Endothelial cell of hepatic sinusoid (primary cell): ENCODE results near the gene TMEM205.
"Not testable (repeated sequence)": the region's sequence is repeated elsewhere in the genome, so short reads cannot be mapped to it uniquely, and the experiment has no call there.

Experiments
- in situ Hi-C: cut with HindIII; loops from 2 replicates; pipeline ENCODE4 v1.10.0; 2017; ENCODE audit warnings: low sequenced_read_pairs

TMEM205 gene

GRCh38 chr19:11346104-11346940, at the start of gene TMEM205, which contains the start of gene CCDC159:
TMEM205 (minus strand) TSS chr19:11346268; CDS start chr19:11345619, 649 bp downstream.
CCDC159 (plus strand) TSS chr19:11346519; CDS start chr19:11346607, 88 bp downstream.
- in situ Hi-C loops, result no loop called here

- in situ Hi-C loops, result no loop called here
Observed at GRCh38 chr19:11390933-11391680, 45.0 kb upstream of the TMEM205 start.

- in situ Hi-C loops, result no loop called here
Observed at GRCh38 chr19:11390359-11390758, 44.3 kb upstream of the TMEM205 start.

- in situ Hi-C loops, result no loop called here
Observed at GRCh38 chr19:11387162-11388034, 41.3 kb upstream of the TMEM205 start.

DNA sequence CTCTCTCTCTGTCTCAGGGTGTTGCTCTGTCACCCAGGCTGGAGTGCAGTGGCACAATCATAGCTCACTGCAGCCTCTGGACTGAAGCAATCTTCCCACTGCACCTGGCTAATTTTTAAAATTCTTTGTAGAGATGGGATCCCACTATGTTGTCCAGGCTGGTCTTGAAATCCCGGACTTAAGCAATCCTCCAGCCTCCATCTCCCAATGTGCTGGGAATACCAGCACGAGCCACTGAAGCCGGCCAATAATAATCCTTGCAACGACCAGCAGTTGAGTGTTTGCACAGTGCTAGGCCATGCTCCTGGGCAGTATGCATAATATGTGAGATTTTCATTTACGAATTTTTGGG, 38.7 kb upstream of the TMEM205 start:
- in situ Hi-C loops, result no loop called here

DNA sequence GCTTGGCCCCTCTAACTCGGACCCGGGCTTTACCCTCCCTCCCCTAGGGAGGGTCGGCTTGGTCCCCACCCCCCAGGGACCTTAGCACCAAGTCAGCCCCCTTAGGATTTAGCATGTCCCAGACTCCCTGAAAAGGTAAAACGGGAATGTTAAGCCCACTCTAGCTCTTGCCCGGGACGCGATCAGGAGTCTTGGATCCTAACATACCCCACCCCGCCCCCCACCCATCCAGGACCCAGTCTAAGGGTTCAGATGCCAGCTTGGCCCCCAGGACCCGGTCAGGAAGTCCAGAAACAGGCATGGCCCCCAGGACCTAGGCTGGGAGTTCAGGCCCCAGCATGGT, 37.6 kb upstream of the TMEM205 start:
- in situ Hi-C loops, result no loop called here

GRCh38 chr19:11382898-11383705, 37.0 kb upstream of the TMEM205 start:
- in situ Hi-C loops, result no loop called here

DNA sequence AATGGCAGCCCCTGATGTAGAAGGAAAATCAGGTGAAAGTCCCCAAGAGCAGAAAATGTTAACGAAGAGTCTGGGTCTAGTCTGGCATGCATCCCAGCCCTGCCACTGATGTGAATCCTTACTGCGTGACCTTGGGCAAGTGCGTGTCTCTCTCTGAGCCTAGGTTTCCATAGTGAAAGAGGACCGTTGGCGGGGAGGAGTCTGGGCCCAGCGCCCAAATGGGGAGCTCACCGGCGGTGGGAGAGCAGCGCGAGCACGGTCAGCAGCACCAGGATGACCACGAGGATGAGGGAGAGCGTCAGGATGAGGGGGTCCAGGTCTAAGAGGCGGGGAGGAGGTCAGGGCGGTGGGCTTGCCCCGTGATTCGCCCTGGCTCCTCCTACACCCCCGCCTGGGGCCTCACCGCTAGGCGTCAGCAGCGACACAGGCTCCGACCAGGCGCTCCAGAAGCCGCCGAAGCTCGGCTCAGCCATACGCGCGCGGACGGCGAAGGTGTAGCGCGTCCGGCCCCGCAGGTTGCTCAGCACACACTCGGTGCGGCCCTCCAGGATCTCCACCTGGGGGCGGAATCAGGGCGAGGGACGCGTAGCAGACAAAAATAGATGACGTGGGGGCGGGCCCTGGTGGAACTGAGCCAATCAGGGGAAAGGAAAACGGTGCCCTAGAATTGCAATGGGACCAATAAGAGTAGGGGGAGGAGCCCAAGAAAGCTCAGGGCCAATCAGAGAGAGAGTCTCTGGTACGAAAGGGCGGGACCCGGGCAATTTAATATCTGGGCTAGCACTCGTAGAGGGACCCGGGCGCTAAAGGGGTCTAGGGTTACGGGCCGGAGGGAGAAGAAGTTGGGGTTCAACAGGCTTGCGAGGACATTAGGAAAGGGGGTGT, 34.8 kb upstream of the TMEM205 start:
- in situ Hi-C loops, result no loop called here

GRCh38 chr19:11379857-11380350, 33.8 kb upstream of the TMEM205 start:
- in situ Hi-C loops, result no loop called here

DNA sequence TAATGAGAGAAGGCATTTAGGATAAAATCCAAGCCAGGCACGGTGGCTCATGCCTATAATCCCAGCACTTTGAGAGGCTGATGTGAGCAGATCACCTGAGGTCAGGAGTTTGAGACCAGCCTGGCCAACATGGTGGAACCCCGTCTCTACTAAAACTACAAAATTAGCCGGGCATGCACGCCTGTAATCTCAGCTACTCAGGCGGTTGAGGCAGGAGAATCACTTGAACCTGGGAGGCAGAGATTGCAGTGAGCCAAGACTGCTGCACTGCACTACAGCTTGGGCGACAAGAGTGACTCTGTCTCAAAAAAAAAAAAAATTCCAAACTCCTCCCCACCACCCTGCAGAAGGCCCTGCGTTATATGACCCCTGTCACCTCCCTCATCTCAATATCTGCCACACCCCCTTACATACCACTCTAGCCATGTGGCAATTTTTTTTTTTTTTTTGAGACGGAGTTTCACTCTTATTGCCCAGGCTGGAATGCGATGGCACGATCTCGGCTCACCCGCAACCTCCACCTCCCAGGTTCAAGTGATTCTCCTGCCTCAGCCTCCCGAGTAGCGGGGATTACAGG, 33.3 kb upstream of the TMEM205 start:
- in situ Hi-C loops, result not testable (repeated sequence)

DNA sequence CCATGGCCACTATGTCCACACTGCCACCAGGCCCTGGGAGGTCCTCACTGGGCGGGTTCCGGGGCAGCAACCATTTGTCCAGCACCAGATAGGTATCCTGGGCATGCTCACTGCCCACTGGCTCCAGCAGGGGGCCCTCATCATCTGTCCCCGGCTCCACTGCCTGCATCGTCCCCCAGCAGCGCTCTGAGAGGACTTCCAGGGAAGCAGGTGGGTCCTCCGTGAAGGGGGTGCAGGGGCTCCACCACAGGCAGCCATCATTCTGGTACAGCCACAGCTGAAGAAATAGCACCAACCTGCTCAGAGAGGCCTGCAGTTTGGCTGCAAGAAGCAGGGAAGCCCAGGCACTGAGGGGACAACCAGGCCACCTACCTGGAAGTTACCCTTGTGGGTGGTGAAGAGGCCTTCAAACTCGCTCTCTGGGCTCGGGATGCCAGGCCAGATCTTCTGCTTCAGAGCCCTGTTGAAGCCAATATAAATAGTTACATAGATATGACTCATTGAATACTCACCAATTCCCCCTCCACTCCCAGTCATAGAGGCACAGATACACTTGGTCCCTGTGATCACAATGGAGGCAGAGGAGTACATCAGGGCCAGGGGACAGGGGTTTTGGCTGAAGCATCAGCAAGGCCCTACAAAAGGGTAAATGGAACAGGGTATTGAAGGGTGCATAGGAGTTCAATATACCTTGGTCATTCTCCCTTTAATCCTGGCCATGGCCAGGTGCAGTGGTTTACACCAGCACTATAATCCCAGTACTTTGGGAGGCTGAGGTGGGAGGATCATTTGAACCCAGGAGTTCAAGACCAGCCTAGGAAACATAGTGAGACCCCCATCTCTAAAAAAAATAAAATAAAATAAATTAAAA, 32.5 kb upstream of the TMEM205 start:
- in situ Hi-C loops, result no loop called here

DNA sequence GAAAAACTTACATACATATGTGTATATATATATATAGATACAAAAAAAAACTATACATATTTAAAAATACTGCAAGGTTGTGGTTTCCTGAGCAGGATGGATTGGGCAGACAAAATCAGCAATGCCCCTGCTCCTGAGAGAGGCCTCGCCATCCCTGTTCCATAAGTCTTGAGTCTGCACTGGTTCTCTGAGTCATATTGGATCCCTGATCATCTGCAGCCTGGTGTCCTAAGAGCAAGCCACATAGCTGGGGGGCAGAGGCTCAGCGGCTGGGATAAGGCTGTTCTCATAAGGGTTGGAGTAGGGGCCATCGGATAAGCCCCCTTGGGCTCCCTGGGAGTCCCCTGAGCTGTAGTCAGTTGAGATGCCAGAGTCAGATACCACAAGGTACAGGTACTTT, 31.7 kb upstream of the TMEM205 start:
- in situ Hi-C loops, result no loop called here

DNA sequence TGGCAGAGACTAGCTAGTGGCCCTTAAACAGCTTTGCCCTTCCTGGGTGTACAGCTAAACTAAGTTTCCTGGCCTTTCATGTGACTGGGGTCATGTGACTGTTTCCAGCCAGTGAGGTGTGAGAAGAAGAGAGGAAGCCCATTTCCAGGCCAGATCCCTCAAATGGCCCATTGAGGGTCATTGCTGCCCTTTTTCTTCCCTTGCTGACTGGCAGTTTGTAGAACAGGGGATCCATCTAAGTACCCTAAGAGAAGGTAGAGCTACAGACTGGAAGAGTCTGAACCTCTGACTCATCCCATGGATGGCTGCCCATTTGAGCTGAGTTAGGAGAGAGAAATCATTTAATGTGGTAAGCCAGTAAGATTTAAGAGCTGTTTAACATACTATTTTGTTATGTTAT, 31.2 kb upstream of the TMEM205 start:
- in situ Hi-C loops, result no loop called here

- in situ Hi-C loops, result no loop called here
Observed at GRCh38 chr19:11375143-11375948, 29.3 kb upstream of the TMEM205 start.

DNA sequence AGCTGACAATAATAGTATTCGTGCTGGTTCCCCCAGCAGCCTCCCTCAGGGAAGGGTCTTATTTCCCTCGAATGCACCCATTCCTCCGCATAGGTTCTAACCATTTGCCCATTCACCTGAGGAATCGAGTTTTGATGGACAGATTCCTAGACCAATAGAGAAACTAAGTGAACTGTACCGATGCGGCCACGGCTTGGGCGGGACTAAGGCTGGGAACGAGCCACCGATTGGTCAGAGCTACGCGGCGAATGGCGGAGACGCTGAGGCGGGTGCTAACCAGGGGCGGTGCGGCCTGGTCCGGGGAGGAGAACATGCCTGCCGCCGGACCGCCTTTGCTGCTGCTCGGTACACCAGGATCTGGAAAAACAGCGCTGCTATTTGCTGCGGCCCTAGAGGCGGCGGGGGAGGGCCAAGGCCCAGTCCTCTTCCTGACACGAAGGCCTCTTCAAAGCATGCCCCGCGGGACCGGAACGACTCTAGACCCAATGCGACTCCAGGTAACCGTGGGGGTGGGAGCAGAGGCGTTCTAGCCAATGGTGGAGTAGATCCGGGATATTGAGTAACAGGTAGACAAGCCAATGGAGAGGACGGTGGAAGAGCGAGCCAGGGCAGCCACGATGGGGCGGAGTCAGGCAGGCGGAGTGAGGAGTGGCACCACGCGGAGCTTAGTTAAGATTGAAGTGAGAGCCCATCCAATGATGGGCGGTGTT, 28.5 kb upstream of the TMEM205 start, which contains the start of gene SWSAP1:
SWSAP1 (plus strand) TSS at position 234 of the 710 bp plus-strand sequence; CDS start at position 249, 15 bp downstream.
- in situ Hi-C loops, result no loop called here

- in situ Hi-C loops, result no loop called here
Observed at GRCh38 chr19:11373885-11374432, 27.9 kb upstream of the TMEM205 start.
